ENCODE measurements around the gene DHRS4.
"Not testable (repeated sequence)": the region's sequence is repeated elsewhere in the genome, so short reads cannot be mapped to it uniquely, and the experiment has no call there.

The DHRS4 gene

GRCh38 chr14:23981951-23982813, 28.6 kb downstream of the DHRS4 start:
- not testable (repeated sequence) for H3K4me1 ChIP-seq (ENCODE audit: insufficient read depth, low read length, severe bottlenecking); H3K9ac ChIP-seq (ENCODE audit: low read length); H3K36me3 ChIP-seq (ENCODE audit: insufficient read depth, low read length); H3K4me2 ChIP-seq (ENCODE audit: low read length); H3K79me2 ChIP-seq (ENCODE audit: insufficient read depth, low read length); H3K4me3 ChIP-seq (ENCODE audit: low read depth, low read length, poor library complexity, severe bottlenecking); H3K9me2 ChIP-seq (ENCODE audit: low read depth, low read length); H3K27me3 ChIP-seq (ENCODE audit: insufficient read depth, low read length); H2AFZ ChIP-seq (ENCODE audit: low read length); H4K20me1 ChIP-seq (ENCODE audit: insufficient read depth, low read length); H3K9me3 ChIP-seq (ENCODE audit: low read length); H3K27ac ChIP-seq (ENCODE audit: low read depth, low read length, poor library complexity, severe bottlenecking); H3F3A ChIP-seq (ENCODE audit: insufficient read depth, low read length)

GRCh38 chr14:23984891-23985602, 31.5 kb downstream of the DHRS4 start:
- no peaks in the 10 kb centered on the region for H4K20me1 ChIP-seq (ENCODE audit: insufficient read depth, low read length)
- H3F3A ChIP-seq (ENCODE audit: insufficient read depth, low read length): no peaks in the 10 kb centered on the region
- H2AFZ ChIP-seq (ENCODE audit: low read length): no peak overlapping the region
- no peak overlapping the region for H3K4me3 ChIP-seq (ENCODE audit: low read depth, low read length, poor library complexity, severe bottlenecking)
- H3K27me3 ChIP-seq (ENCODE audit: insufficient read depth, low read length): no peaks in the 10 kb centered on the region
- H3K4me2 ChIP-seq (ENCODE audit: low read length): no peak overlapping the region
- no peaks in the 10 kb centered on the region for H3K9me2 ChIP-seq (ENCODE audit: low read depth, low read length)
- H3K9me3 ChIP-seq (ENCODE audit: low read length): no peaks in the 10 kb centered on the region
- no peaks in the 10 kb centered on the region for H3K79me2 ChIP-seq (ENCODE audit: insufficient read depth, low read length)
- no peak overlapping the region for H3K27ac ChIP-seq (ENCODE audit: low read depth, low read length, poor library complexity, severe bottlenecking)
- no peaks in the 10 kb centered on the region; the same call in 1 of the 2 replicates for H3K36me3 ChIP-seq (ENCODE audit: insufficient read depth, low read length)
- TF ChIP-seq EZH2 (IDR thresholded peaks at IDR 0.05; ENCODE audit: borderline replicate concordance, low read length): no peak
- TF ChIP-seq CTCF (IDR thresholded peaks at IDR 0.05; ENCODE audit: low read length): no peak
- H3K4me1 ChIP-seq (ENCODE audit: insufficient read depth, low read length, severe bottlenecking): peaks cover 19% of the 10 kb centered on the region
- no peak overlapping the region for H3K9ac ChIP-seq (ENCODE audit: low read length)

- not testable (repeated sequence) for H3K27ac ChIP-seq (ENCODE audit: low read depth, low read length, poor library complexity, severe bottlenecking); H3K27me3 ChIP-seq (ENCODE audit: insufficient read depth, low read length); H3F3A ChIP-seq (ENCODE audit: insufficient read depth, low read length); H3K36me3 ChIP-seq (ENCODE audit: insufficient read depth, low read length); H3K9me3 ChIP-seq (ENCODE audit: low read length); H4K20me1 ChIP-seq (ENCODE audit: insufficient read depth, low read length); H2AFZ ChIP-seq (ENCODE audit: low read length); H3K79me2 ChIP-seq (ENCODE audit: insufficient read depth, low read length); H3K9me2 ChIP-seq (ENCODE audit: low read depth, low read length)
- peak overlapping the region; percentile 89 for H3K4me2 ChIP-seq (ENCODE audit: low read length)
- peak overlapping the region; percentile 72 for H3K4me3 ChIP-seq (ENCODE audit: low read depth, low read length, poor library complexity, severe bottlenecking)
- peaks cover 19% of the 10 kb centered on the region for H3K4me1 ChIP-seq (ENCODE audit: insufficient read depth, low read length, severe bottlenecking)
- peak overlapping the region; percentile 84; the same call in 1 of the 2 replicates for H3K9ac ChIP-seq (ENCODE audit: low read length)
Observed at GRCh38 chr14:23988223-23988606, 34.6 kb downstream of the DHRS4 start.

GRCh38 chr14:23988607-23989363, 35.2 kb downstream of the DHRS4 start, which contains the start of gene DHRS4L2:
TSS of gene DHRS4L2 (plus strand) at chr14:23988929. CDS start at chr14:23988948, 19 bp downstream.
- not testable (repeated sequence) for H3K79me2 ChIP-seq (ENCODE audit: insufficient read depth, low read length); H3F3A ChIP-seq (ENCODE audit: insufficient read depth, low read length); H4K20me1 ChIP-seq (ENCODE audit: insufficient read depth, low read length); H3K36me3 ChIP-seq (ENCODE audit: insufficient read depth, low read length); H3K27me3 ChIP-seq (ENCODE audit: insufficient read depth, low read length); H2AFZ ChIP-seq (ENCODE audit: low read length); H3K9me2 ChIP-seq (ENCODE audit: low read depth, low read length); H3K9me3 ChIP-seq (ENCODE audit: low read length)
- H3K4me3 ChIP-seq (ENCODE audit: low read depth, low read length, poor library complexity, severe bottlenecking): peak within 1 kb of the TSS; percentile 72
- peak within 1 kb of the TSS; percentile 89 for H3K4me2 ChIP-seq (ENCODE audit: low read length)
- peak within 1 kb of the TSS; percentile 66 for H3K27ac ChIP-seq (ENCODE audit: low read depth, low read length, poor library complexity, severe bottlenecking)
- peaks cover 19% of the 10 kb centered on the region for H3K4me1 ChIP-seq (ENCODE audit: insufficient read depth, low read length, severe bottlenecking)
- peak within 1 kb of the TSS; percentile 84 for H3K9ac ChIP-seq (ENCODE audit: low read length)

- Histone ChIP-seq H3K27ac (ENCODE audit: low read depth, low read length, poor library complexity, severe bottlenecking) (peak overlapping the region; percentile 66), H3K4me3 (ENCODE audit: low read depth, low read length, poor library complexity, severe bottlenecking) (peak overlapping the region; percentile 72), H3K4me1 (ENCODE audit: insufficient read depth, low read length, severe bottlenecking) (peaks cover 19% of the 10 kb centered on the region), H3K4me2 (ENCODE audit: low read length) (peak overlapping the region; percentile 89), H3K9ac (ENCODE audit: low read length) (peak overlapping the region; percentile 84)
- not testable (repeated sequence) for H3F3A ChIP-seq (ENCODE audit: insufficient read depth, low read length); H3K9me3 ChIP-seq (ENCODE audit: low read length); H3K36me3 ChIP-seq (ENCODE audit: insufficient read depth, low read length); H3K9me2 ChIP-seq (ENCODE audit: low read depth, low read length); H4K20me1 ChIP-seq (ENCODE audit: insufficient read depth, low read length); H2AFZ ChIP-seq (ENCODE audit: low read length); H3K79me2 ChIP-seq (ENCODE audit: insufficient read depth, low read length); H3K27me3 ChIP-seq (ENCODE audit: insufficient read depth, low read length)
Observed at GRCh38 chr14:23989734-23990445, 36.3 kb downstream of the DHRS4 start.

- not testable (repeated sequence) for H3K4me3 ChIP-seq (ENCODE audit: low read depth, low read length, poor library complexity, severe bottlenecking); H3K9me2 ChIP-seq (ENCODE audit: low read depth, low read length); H3K9ac ChIP-seq (ENCODE audit: low read length); H3K27ac ChIP-seq (ENCODE audit: low read depth, low read length, poor library complexity, severe bottlenecking); H3K79me2 ChIP-seq (ENCODE audit: insufficient read depth, low read length); H2AFZ ChIP-seq (ENCODE audit: low read length); H3K4me2 ChIP-seq (ENCODE audit: low read length); H3K36me3 ChIP-seq (ENCODE audit: insufficient read depth, low read length); H4K20me1 ChIP-seq (ENCODE audit: insufficient read depth, low read length); H3F3A ChIP-seq (ENCODE audit: insufficient read depth, low read length); H3K27me3 ChIP-seq (ENCODE audit: insufficient read depth, low read length); H3K9me3 ChIP-seq (ENCODE audit: low read length)
- peaks cover 19% of the 10 kb centered on the region for H3K4me1 ChIP-seq (ENCODE audit: insufficient read depth, low read length, severe bottlenecking)
Observed at GRCh38 chr14:23990961-23991360, 37.4 kb downstream of the DHRS4 start.
